MM.1S (cell line): ENCODE measurements around the gene CDRT4.

ENCODE experiments used
- EZH2 ChIP-seq: fragments of 300-600 bp; sonication (generic); optimal IDR thresholded peaks from 2 replicates; pipeline ENCODE3; 2017; ENCODE audit warnings: low read depth, mild to moderate bottlenecking, antibody characterized with exemption, low read length, mixed read lengths
- TF ChIP-seq, protein P1 (sequence below): fragments of 300-600 bp; sonication (generic); IDR thresholded peaks from 2 replicates; pipeline ENCODE4 v1.5.1; 2016; ENCODE audit warnings: antibody characterized with exemption, low read length, mixed read lengths

DNA sequence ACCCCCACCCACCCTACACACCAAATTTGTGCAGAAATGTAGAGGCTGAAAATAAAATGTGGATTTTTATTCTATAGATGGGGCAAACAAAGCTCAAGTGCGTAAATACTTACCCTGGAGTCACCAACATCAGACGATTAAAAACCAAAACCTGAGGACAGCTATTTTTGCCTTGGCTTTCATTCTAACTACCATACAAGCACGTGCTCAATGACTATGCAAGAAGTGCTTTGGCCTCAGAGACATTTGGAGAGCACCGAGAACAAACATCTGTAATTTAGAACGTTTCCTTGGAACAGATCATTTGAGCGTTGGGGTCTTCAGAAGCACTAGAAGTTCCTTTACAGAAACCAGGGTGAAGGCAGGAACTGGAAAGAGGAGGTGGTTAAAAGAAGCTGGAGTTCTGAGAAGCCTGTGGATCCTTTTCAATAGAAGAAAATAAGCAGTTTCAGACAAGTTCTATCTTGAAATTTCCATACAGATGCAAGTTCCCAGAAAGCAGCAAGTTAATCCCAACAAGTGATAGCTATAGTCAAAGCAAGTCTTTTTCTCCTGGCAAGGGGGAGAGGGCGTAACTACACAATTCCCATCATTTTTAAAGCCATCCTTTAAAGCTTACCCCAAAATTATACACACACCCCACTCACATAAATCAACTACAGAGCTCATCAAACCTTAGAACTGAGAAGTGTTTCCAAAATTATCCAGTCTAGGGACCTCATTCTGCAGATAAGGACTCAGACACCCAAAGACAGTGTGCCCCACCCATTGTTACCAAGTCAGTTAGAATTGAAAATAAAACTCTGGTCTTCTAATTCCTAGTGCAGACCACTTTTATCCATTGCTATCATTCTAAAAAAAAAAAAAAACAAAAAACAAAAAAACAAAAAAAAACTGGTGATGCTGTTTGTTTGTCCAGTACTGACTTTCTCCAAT, 29.6 kb upstream of the CDRT4 start:
- no peak for TF ChIP-seq EZH2
- TF ChIP-seq, protein P1, sequence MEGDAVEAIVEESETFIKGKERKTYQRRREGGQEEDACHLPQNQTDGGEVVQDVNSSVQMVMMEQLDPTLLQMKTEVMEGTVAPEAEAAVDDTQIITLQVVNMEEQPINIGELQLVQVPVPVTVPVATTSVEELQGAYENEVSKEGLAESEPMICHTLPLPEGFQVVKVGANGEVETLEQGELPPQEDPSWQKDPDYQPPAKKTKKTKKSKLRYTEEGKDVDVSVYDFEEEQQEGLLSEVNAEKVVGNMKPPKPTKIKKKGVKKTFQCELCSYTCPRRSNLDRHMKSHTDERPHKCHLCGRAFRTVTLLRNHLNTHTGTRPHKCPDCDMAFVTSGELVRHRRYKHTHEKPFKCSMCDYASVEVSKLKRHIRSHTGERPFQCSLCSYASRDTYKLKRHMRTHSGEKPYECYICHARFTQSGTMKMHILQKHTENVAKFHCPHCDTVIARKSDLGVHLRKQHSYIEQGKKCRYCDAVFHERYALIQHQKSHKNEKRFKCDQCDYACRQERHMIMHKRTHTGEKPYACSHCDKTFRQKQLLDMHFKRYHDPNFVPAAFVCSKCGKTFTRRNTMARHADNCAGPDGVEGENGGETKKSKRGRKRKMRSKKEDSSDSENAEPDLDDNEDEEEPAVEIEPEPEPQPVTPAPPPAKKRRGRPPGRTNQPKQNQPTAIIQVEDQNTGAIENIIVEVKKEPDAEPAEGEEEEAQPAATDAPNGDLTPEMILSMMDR = no peak
